ENCODE measurements around the gene TAF1.
"Not testable (repeated sequence)": the region's sequence is repeated elsewhere in the genome, so short reads cannot be mapped to it uniquely, and the experiment has no call there.

The TAF1 gene

DNA sequence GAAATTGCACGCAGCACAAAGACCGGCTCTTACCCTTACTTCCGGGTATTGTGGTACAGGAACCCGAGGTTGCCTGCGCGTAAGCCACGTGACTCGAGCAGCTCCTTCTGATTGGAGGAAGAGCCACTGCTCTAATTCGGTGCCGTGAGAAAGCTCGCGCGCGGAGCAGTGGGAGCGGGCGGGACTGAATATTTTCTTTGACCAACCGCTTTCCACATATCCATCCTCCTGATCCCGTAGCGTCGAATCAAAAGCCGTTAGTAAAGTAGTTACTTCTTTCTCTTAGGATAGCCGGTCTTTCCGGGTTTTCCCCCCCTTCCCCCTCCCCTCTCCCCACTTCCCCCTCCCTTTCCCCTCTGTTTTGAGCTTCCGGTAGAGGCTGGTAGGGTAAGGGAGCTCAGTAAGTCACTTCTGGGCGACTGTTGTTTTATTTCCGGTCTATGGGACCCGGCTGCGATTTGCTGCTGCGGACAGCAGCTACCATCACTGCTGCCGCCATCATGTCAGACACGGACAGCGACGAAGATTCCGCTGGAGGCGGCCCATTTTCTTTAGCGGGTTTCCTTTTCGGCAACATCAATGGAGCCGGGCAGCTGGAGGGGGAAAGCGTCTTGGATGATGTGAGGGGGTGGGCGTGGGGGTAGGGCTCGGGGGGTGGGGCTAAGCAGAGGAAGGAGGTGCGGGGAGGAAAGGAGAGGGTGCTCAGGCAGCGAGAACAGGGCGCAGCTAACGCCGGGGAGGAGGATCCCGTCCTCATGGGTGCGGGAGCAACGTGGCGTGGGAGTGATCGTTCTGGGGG is at the start of gene TAF1:
TAF1 (plus strand) TSS at position 483 of the 799 bp plus-strand sequence; CDS start at position 501, 18 bp downstream.
- no peak for TF ChIP-seq CTCF (IDR thresholded peaks at IDR 0.05; ENCODE audit: insufficient read depth, low read length, missing control alignments)
- H3K4me3 ChIP-seq (ENCODE audit: low read depth, low read length): peak within 1 kb of the TSS; percentile 79
- POLR2A ChIA-PET: interaction anchor here (0.6 to 1.2 kb wide), 8 partner anchors 19 to 945 kb away, joined by 3 to 7 read pairs (median 4); partner anchors contain the start of genes NONO and ZMYM3
- CTCF ChIA-PET: no interaction called here
- DNase-seq (ENCODE audit: low read depth, low spot score): peak; percentile 86

GRCh38 chrX:71316959-71317358 is 49.2 kb upstream of the TAF1 start:
- POLR2A ChIA-PET; H3K4me3 ChIP-seq (ENCODE audit: low read depth, low read length); CTCF ChIA-PET; DNase-seq (ENCODE audit: low read depth, low spot score): not testable (repeated sequence)

DNA sequence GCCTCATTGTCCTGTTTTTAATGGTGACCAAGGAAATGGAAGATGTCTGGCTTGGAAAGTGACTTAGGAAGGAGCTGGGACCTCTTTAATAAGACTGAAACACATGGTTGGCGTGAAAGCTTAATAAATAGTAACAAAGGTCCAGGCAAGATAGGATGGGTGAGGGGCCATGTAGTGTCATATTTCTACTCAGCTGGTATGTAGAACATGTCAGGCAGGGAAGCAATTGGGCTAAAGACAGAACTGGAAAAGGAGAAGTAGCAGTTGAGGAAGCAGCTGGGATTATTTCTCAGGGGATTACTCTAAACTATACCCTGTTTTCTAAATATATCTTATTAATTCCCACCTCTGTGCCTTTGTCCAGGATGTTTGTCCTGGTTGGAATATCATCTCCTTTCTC is 46.0 kb upstream of the TAF1 start:
- H3K4me3 ChIP-seq (ENCODE audit: low read depth, low read length): no peak overlapping the region
- DNase-seq (ENCODE audit: low read depth, low spot score): no peak
- TF ChIP-seq CTCF (IDR thresholded peaks at IDR 0.05; ENCODE audit: insufficient read depth, low read length, missing control alignments): no peak
- ChIA-PET POLR2A (no interaction called here), CTCF (no interaction called here)

DNA sequence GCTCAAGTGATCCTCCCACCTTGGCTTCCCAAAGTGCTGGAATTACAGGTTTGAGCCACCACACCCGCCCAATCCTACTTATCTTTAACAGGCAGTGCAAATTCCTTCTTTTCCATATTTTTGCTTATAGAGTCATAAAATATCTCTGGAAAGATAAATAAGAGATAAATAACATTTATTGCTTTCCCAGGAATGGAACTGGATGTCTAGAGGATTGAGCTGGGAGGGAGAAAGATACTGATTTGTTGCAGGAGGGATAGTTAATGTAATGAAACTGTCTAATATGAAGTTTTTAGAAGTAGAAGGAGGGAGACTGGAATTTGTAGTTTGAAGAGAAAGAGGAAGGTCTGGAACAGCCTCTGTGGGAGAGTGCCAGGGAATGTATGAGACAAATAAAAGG is 44.4 kb upstream of the TAF1 start:
- POLR2A ChIA-PET: no interaction called here
- H3K4me3 ChIP-seq (ENCODE audit: low read depth, low read length): no peak overlapping the region
- no peak for DNase-seq (ENCODE audit: low read depth, low spot score)
- TF ChIP-seq CTCF (IDR thresholded peaks at IDR 0.05; ENCODE audit: insufficient read depth, low read length, missing control alignments): no peak
- CTCF ChIA-PET: no interaction called here

- H3K4me3 ChIP-seq (ENCODE audit: low read depth, low read length); DNase-seq (ENCODE audit: low read depth, low spot score); CTCF ChIA-PET; POLR2A ChIA-PET: not testable (repeated sequence)
Observed at GRCh38 chrX:71324452-71324851, 41.7 kb upstream of the TAF1 start.

GRCh38 chrX:71326394-71326793 is 39.8 kb upstream of the TAF1 start:
- H3K4me3 ChIP-seq (ENCODE audit: low read depth, low read length): no peak overlapping the region
- no peak for DNase-seq (ENCODE audit: low read depth, low spot score)
- no peak for TF ChIP-seq CTCF (IDR thresholded peaks at IDR 0.05; ENCODE audit: insufficient read depth, low read length, missing control alignments)
- ChIA-PET CTCF (no interaction called here), POLR2A (no interaction called here)

GRCh38 chrX:71349151-71349665 is 16.9 kb upstream of the TAF1 start:
- DNase-seq (ENCODE audit: low read depth, low spot score); POLR2A ChIA-PET; CTCF ChIA-PET; H3K4me3 ChIP-seq (ENCODE audit: low read depth, low read length): not testable (repeated sequence)

GRCh38 chrX:71349867-71350266 is 16.3 kb upstream of the TAF1 start:
- DNase-seq (ENCODE audit: low read depth, low spot score); H3K4me3 ChIP-seq (ENCODE audit: low read depth, low read length); CTCF ChIA-PET; POLR2A ChIA-PET: not testable (repeated sequence)

DNA sequence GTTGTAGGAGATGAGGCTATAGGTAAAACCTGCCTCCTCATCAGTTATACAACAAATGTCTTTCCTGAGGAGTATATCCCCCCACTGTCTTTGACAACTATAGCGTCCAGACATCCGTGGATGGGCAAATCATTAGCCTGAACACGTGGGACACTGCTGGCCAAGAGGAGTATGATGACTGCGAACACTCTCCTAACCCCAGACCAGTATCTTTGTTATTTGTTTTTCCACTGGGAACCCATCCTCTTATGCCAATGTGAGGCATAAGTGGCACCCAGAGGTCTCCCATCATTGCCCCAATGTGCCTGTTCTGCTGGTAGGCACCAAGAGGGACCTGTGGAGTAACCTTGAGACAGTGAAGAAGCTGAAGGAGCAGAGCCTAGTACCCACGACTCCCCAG is 13.7 kb upstream of the TAF1 start:
- DNase-seq (ENCODE audit: low read depth, low spot score); CTCF ChIA-PET; H3K4me3 ChIP-seq (ENCODE audit: low read depth, low read length); POLR2A ChIA-PET: not testable (repeated sequence)
